GM08714 (cell line): ENCODE results near the gene DSCAML1.
"Not testable (repeated sequence)": the region's sequence is repeated elsewhere in the genome, so short reads cannot be mapped to it uniquely, and the experiment has no call there.

Experiments
- H3K4me3 ChIP-seq: fragments of 200-500 bp; sonication (Bioruptor generic); 2 replicates; pipeline ENCODE4 v1.5.1; 2014; ENCODE audit warnings: mild to moderate bottlenecking, low read length, inconsistent platforms
- ZNF274 ChIP-seq: IDR thresholded peaks from 2 replicates; pipeline ENCODE4 v1.6.1; 2012; ENCODE audit warnings: mild to moderate bottlenecking, low read depth, low read length

The DSCAML1 gene

DNA sequence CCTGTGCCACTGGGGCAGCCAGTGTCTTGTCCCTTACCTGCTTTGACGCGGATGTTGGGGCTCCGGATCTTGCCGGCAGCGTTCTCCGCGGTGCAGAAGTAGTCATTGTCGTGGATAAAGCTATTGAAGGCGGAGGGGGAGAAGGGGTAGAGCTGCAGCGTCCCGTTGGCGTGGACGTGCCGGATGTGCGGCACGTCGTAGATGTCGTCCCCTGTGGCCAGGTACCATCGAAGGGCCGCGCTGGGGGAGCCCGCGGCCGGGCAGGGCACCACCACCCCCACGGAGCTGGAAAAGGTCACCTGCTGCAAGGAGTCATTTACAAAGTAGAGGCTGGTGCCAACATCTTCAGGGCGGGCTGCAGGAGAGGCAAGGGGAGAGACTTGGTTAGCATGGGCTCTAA lies 16.6 kb downstream of the DSCAML1 start:
- no peak overlapping the region for H3K4me3 ChIP-seq
- TF ChIP-seq ZNF274, result no peak

DNA sequence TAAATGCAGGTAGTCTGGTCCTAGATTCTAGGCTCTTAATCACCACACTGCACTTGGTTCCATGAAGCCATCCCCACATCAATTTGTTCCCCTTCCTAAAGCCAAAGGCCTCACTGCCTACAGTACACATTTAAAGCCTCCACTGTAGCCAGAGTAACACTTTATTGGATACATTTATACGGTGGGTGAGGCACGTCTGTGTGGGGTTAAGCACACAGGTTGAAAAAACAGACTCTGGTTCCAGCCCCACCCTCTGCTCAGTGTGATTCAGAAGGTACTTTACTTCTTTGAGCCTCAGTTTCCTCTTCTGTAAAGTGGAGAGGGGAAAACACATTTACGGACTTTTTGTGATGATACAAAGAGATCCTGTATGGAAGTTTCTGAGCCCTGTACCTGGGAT lies 22.5 kb downstream of the DSCAML1 start:
- H3K4me3 ChIP-seq, result no peak overlapping the region
- TF ChIP-seq ZNF274, result no peak

DNA sequence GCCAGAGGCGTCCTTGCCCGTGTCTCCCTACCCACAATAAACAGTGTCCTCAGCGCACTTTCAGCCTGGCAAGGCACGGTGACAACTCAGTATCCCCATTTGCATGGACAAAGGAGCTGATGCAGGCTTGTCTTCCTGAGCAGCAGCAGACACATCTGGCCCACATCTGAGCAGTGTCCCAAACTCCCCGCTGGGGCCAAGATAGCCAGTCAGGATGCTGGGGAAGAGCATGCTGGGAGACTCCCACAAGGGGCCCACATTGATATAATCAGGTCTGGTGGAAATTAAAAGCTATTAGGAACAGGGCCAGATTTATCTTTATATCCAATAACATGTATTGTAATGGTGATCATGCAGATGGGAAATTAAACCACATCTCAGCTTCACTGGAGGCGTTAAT lies 24.7 kb downstream of the DSCAML1 start:
- no peak for TF ChIP-seq ZNF274
- H3K4me3 ChIP-seq, result no peak overlapping the region

DNA sequence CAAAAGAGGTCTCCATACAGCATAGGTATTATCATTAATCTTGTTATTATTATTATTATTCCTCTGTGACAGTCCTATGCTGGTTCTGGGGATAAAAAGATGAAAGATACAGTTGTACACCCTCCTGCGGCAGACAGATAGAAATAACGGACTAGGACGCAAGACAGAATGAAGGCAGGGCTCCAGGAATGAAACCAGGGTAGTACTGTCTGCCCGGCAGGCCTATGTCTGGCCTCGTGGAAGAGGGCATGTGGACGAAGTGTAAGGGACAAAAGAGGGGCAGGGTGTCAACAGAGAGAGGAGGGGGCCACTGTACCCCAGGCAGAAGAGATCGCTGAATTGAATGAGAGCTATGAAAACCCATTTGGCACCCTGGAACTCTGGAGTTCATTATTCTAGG lies 25.2 kb downstream of the DSCAML1 start:
- H3K4me3 ChIP-seq, result no peak overlapping the region
- TF ChIP-seq ZNF274, result no peak

DNA sequence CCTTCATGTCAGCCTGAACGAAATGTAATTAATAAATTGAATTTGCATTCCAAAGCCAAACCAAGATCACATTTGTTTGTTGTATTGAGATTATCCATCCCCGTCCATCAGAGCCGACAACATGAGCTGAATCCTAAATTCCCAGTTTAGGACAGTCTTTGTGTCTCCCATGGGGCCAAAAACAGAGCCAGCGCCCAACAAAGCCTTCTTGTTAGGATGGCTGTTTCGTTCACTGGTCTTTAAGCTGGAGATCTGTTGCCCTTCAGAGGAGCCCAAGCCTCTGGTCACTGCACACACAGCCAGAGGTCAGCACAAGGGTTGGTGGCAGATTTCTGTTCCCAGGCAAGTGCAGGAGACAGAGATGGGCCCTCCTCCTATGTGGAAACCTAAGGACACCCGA lies 25.8 kb downstream of the DSCAML1 start:
- no peak for TF ChIP-seq ZNF274
- H3K4me3 ChIP-seq, result no peak overlapping the region

DNA sequence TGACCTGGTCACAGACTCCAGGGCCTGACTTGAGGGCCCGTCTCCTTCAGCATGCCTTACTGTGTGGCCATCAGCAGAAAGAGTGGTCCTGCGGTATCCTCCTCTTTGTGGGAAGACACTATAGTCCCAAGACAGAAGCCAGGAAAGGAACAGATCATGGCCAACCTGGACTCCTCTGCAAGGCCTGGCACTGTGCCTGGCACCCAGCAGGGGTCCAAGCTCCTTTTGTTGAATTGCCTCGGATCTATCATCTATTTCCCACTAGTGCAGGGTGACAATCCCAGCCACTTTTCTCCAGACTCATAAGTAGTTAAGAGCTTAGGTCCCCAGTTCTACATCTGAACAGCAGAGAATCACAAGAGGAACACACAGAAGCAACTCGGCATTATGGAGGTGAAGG lies 27.0 kb downstream of the DSCAML1 start:
- TF ChIP-seq ZNF274, result no peak
- H3K4me3 ChIP-seq, result no peak overlapping the region

DNA sequence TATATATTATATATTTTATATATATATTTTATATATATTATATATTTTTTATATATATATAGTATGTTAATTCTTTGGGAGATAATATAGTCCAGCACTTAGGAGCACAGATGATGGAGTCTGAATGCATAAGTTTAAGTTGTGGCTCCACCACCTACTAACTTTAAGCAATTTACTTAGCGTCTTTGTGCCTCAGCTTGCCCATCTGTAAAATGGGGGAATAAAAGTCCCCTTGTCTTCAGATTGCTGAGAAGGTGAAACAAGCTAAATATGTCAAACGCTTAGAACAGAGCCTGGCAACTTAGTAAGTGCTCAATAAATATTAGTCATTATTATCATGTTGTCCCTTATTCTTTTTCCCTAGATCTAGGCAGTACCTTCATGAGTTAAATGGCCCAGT lies 27.5 kb downstream of the DSCAML1 start:
- TF ChIP-seq ZNF274, result no peak
- H3K4me3 ChIP-seq, result no peak overlapping the region

DNA sequence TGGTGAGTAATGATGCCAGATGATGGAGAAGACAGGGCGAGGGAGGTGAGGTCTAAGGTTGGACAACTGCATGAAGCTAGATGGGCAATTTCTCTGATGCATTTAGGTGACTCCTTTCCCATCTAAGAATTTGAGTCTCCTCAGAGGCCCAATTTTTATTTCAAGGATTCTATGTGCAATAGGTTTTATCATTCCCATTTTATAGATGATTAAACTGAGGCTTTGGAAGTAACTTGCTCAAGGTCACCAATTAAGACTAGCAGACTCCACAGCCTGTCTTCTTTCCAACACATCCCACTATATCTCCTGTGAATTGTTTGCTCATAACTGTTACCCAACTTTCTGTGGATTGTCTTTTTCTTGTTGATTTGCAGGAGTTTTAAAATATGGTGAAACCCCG lies 28.5 kb downstream of the DSCAML1 start:
- no peak for TF ChIP-seq ZNF274
- no peak overlapping the region for H3K4me3 ChIP-seq

DNA sequence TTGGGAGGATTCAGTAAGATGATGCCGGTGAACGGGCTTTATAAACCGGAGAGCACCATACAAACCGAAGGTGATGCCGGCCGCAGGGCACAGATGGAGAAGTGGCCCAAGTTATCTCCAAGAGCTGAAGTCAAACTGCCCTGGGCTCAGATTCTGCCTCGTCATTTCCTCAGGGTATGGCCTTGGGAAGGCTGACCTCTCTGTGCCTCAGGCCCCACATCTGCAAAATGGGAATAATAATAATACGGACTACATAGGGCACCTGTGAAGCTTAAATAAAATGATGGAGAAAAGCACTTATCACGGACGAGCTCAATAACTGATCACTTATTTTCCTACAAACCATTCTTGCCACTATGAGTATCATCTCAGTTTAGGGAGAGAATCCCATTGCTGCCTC lies 29.9 kb downstream of the DSCAML1 start:
- no peak overlapping the region for H3K4me3 ChIP-seq
- TF ChIP-seq ZNF274, result no peak

DNA sequence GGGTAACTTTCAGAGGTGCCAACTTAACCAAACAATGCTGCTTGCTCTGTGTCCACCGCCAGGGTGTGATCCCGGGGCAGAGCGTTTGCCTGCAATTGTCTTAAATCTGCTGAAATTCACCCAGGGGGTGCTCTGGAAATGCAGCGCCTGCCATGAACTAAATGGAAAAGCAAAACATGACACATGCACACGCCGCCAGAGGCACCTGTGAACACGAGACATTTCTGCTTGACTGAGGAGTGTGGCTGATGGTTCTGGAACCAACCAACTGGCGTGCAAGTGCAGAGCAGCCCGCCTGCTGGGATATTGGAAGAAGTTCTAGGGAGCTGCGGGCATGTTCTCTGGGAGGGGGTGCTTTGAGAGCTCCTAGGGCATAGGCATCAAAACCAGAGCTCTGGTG lies 30.4 kb downstream of the DSCAML1 start:
- TF ChIP-seq ZNF274, result no peak
- H3K4me3 ChIP-seq, result no peak overlapping the region

DNA sequence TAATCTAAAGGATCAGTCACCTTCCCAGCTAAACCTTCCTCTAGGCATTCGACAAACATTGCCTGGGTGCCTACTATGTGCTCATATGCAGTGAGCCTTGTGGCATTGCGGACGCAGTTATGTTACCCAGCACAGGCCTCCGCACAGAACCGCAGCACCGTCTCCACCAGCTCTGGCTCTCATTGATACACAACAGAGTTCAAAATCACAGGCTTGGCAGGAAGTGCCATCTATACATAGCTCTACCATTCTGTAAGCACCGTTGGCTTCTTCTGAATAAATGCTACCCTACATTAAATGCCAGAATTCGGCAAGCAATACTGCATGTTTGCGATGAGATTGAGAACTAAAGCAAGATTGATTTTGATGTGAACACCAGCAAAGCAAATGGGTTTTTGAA lies 31.0 kb downstream of the DSCAML1 start:
- H3K4me3 ChIP-seq, result no peak overlapping the region
- TF ChIP-seq ZNF274, result no peak

DNA sequence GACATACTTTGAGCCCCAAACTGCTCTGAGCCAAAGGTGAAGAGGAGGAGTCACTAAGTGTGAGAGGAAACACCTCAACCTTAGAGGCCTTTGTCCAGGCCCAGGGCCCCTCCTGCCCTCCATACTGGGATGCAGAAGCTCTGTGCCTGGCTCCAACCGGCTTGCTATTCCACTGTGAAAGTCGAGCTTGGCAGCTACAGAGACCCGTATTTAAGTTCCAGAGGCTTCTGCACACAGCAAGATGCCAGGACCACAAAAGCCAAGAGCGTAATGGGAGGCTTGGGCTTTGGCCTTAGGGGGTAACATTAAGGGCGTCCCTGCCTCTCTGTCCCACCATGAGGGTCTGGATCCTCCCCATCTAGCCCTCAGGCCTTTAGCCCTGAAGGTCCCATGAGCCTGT lies 31.9 kb downstream of the DSCAML1 start:
- no peak for TF ChIP-seq ZNF274
- no peak overlapping the region for H3K4me3 ChIP-seq

DNA sequence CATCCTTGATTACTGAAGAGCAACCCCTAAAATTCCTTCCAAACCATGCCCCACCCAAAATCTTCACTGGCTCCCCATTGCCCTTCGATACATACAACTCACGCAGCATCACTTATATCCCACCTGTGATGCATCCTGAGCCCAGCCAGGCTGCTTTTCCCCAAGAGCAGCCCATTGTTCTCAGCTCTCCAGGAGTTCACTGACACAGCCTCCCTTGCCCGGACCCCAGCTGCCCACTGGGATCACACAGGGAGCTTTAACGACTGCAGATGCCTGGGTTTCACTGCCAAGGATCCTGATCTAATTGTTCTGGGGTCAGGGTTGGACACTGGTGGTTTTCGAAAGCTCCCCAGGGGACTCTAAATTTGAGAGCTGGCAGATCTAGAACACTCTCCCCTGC lies 33.6 kb downstream of the DSCAML1 start:
- not testable (repeated sequence) for H3K4me3 ChIP-seq

DNA sequence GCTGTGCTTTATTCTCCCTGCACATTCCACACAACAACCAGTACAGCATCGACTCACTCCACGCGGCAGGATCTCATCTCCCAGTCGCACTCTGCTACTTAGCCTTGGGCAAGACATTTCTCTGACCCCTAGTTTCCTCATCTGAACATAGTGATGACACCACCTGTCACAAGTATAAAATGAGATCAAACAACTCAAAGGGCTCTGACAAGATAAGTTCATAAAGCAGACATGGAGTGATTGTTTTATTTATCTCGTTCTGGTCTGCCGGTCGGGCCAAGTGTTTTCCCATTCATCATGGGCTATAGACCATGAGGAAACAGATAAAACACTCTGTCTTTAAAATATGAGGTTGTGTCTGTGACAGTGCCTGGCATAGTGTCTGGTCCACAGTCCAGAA lies 35.0 kb downstream of the DSCAML1 start:
- no peak for TF ChIP-seq ZNF274
- H3K4me3 ChIP-seq, result no peak overlapping the region

DNA sequence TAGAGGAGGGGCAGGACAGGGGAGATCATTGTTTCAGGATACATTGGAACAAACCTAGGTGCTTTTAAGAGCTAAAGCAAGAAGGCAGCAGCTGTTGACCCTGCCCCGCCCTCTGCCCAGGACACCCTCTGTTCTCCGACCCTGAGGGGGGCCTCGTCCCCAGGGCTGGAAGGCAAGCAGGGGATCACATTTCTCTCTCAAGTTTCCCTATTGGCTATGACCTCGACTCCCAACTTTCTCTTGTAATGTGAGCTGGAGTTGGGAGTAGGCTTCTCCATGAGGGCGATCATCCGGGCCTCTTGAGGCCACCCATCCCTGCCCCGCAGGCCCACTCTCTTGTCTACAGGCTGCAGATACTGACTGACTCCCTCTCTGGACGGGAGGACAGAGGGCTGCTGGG lies 37.7 kb downstream of the DSCAML1 start:
- no peak overlapping the region for H3K4me3 ChIP-seq
- no peak for TF ChIP-seq ZNF274

DNA sequence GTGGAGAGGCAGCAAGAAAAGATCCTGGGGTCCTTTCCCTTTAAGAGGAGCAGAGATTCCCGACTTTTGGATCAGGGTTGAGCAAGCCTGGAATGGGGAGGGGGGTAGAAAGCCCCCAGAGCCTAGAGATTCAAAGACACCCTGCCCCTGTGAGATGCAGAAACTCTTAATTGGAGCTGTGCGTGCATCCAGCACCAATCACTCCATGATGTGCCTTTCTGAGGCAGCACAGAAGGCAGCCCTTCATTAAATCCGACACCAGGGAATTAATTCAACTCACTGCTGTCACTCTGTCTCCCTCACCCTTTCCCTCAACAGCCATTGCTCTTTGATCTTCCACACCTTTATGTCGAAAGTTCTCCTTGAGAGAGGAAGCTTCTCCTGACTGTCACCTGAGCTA lies 43.0 kb downstream of the DSCAML1 start:
- H3K4me3 ChIP-seq, result no peak overlapping the region
- TF ChIP-seq ZNF274, result no peak

DNA sequence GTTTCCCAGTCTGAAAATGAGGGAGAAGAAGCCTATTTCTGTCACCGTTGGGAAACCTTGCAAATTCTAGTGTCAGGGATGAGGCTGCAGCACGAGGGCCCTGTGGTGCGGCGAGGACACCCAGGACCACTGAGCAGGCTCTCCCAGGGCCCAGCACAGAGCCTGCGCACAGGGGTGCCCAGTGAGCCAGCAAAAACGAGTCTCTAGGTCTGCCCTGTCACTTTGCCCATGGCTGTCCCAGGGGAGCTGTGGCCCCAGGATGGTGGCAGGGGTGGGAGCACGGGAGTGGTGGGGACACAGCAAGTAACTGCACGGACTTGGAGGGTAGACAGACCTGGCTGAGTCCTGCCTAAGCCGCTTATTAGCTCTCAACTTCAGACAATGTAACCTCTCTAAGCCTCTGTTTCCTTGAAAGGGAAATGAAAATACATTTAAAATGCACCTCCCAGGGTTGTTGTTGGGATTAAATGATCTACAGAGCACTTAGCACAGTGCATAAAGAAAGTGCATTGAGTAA lies 44.2 kb downstream of the DSCAML1 start:
- no peak for TF ChIP-seq ZNF274
- H3K4me3 ChIP-seq, result no peak overlapping the region

DNA sequence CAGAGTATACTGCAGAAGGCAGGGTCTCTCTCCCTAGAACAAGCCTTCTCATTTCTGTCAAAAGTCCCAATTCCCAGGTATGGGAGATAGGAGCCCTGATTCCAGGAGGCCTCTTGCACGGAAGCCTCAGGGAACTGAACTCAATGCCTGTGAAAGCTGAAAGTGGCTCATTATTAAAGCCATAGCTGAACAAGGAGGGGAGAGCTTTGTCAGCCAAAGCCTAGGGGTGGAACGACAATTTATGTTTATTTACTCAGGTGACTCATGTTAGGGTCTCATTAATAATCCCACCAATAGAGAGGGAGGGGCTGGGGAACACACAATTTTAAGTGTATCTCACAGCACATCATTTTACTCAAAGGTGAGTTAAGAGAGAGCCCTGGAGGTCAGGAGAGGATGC lies 44.9 kb downstream of the DSCAML1 start:
- no peak for TF ChIP-seq ZNF274
- no peak overlapping the region for H3K4me3 ChIP-seq
